Endothelial cell of umbilical vein (primary cell): ENCODE data around the gene URI1. TPM values are rescaled to one million over a fixed set of nuclear protein-coding genes. Genes with fewer than 3 reads are reported as not detected.

Experiments
- BruUV-seq: library from RNA; stranded (reverse); fragments of 400-500 nt; replicated peaks from 2 replicates; lab custom pipeline; 2021; lab: Mats Ljungman, UMichigan
- CTCF ChIA-PET: fragments of 300-600, 350-600 bp; sonication (Branson Sonifier 250); formaldehyde crosslinking; loops from one replicate; lab custom pipeline; 2021; ENCODE audit warnings: antibody characterized with exemption, inconsistent platforms; lab: Charles Lee
- POLR2A ChIA-PET: fragments of 300-600, 350-600 bp; sonication (Branson Sonifier 250); formaldehyde crosslinking; loops from one replicate; lab custom pipeline; 2021; ENCODE audit warnings: antibody characterized with exemption, inconsistent platforms; lab: Charles Lee
- DNase-seq: peaks from one replicate; pipeline ENCODE4 v3.0.0-alpha.2; 2011; ENCODE audit warnings: low read depth, low spot score
- FAIRE-seq: peaks from 2 replicates; lab custom pipeline; 2011; peaks lifted over from hg19 to GRCh38; lab: Jason Lieb, UNC
- H2AFZ ChIP-seq: 2 replicates; pipeline ENCODE4 v1.6.0; 2012; ENCODE audit warnings: low read depth, low read length, control low read depth, inconsistent platforms
- H3K27ac ChIP-seq: 2 replicates; pipeline ENCODE4 v1.5.1; 2011; ENCODE audit warnings: low read depth, mild to moderate bottlenecking, control low read depth, low read length, moderate library complexity; ENCODE audit not compliant: insufficient read depth
- H3K27me3 ChIP-seq, 2 experiments: 2 replicates each; pipeline versions ENCODE4 v1.6.0 to v1.6.1; 2011; ENCODE audit warnings: low read length in 2 of 2, mixed read lengths in 1 of 2; ENCODE audit not compliant: control insufficient read depth in 2 of 2, insufficient read depth in 2 of 2
- H3K36me3 ChIP-seq, 2 experiments: 2 replicates in 1 of 2; 3 replicates in 1 of 2; pipeline ENCODE4 v1.5.1; 2011; ENCODE audit warnings: low read length in 2 of 2, mild to moderate bottlenecking in 1 of 2, moderate library complexity in 1 of 2; ENCODE audit not compliant: control insufficient read depth in 2 of 2, insufficient read depth in 2 of 2; ENCODE audit errors: extremely low read depth in 1 of 2
- H3K4me1 ChIP-seq: 3 replicates; pipeline ENCODE4 v1.5.1; 2011; ENCODE audit warnings: mild to moderate bottlenecking, low read length; ENCODE audit not compliant: control insufficient read depth, insufficient read depth; ENCODE audit errors: extremely low read depth
- H3K4me2 ChIP-seq: 2 replicates; pipeline ENCODE4 v1.6.1; 2011; ENCODE audit warnings: low read length, control low read depth, mixed read lengths; ENCODE audit not compliant: insufficient read depth
- H3K4me3 ChIP-seq, 3 experiments: fragments of 200-600 bp in 1 of 3; sonication (generic), shearing (Covaris generic) in 1 of 3; replicated peaks in 1 of 3; 2 replicates each; pipeline ENCODE4 v1.5.1; 2011 to 2016; ENCODE audit warnings: control low read depth in 3 of 3, low read length in 3 of 3, mild to moderate bottlenecking in 2 of 3, inconsistent platforms in 1 of 3, low read depth in 1 of 3, moderate library complexity in 1 of 3; ENCODE audit not compliant: insufficient read depth in 1 of 3
- H3K79me2 ChIP-seq: 2 replicates; pipeline ENCODE4 v1.6.0; 2012; ENCODE audit warnings: low read length, inconsistent platforms; ENCODE audit not compliant: control insufficient read depth, insufficient read depth
- H3K9ac ChIP-seq: replicated peaks from 2 replicates; pipeline ENCODE3; 2011; ENCODE audit warnings: low read length, control low read depth; ENCODE audit not compliant: insufficient read depth; ENCODE audit errors: extremely low read depth
- H3K9me1 ChIP-seq: replicated peaks from 3 replicates; pipeline ENCODE4 v1.6.0; 2011; ENCODE audit warnings: mild to moderate bottlenecking, low read length; ENCODE audit not compliant: control insufficient read depth, insufficient read depth; ENCODE audit errors: extremely low read depth
- H3K9me3 ChIP-seq: replicated peaks from 2 replicates; pipeline ENCODE4 v1.5.1; 2012; ENCODE audit warnings: low read length, inconsistent platforms; ENCODE audit not compliant: control insufficient read depth, insufficient read depth
- H4K20me1 ChIP-seq: replicated peaks from 2 replicates; pipeline ENCODE3; 2011; ENCODE audit warnings: mild to moderate bottlenecking, low read length; ENCODE audit not compliant: control insufficient read depth, insufficient read depth; ENCODE audit errors: extremely low read depth
- CTCF ChIP-seq, 2 donors: IDR thresholded peaks; 1 replicate in 1 of 2; 2 replicates in 1 of 2; pipeline ENCODE4 v1.5.1; 2011; ENCODE audit warnings: low read length in 2 of 2, mild to moderate bottlenecking in 2 of 2, moderate library complexity in 2 of 2, control low read depth in 1 of 2, inconsistent platforms in 1 of 2, low read depth in 1 of 2; ENCODE audit not compliant: insufficient read depth in 1 of 2; ENCODE audit errors: extremely low read depth in 1 of 2
- EZH2 ChIP-seq: IDR thresholded peaks from 2 replicates; pipeline ENCODE4 v1.6.1; 2012; ENCODE audit warnings: borderline replicate concordance, low read depth, mild to moderate bottlenecking, moderate library complexity, low read length, inconsistent platforms; ENCODE audit not compliant: severe bottlenecking
- FOS ChIP-seq: IDR thresholded peaks from 2 replicates; pipeline ENCODE4 v1.6.1; 2011; ENCODE audit warnings: mild to moderate bottlenecking, low read length, moderate library complexity, borderline replicate concordance; ENCODE audit not compliant: insufficient read depth
- GATA2 ChIP-seq: IDR thresholded peaks from 2 replicates; pipeline ENCODE4 v1.7.0; 2011; ENCODE audit warnings: low read depth, mild to moderate bottlenecking, moderate library complexity, mixed read lengths, low read length; ENCODE audit not compliant: insufficient read length, insufficient read depth
- JUN ChIP-seq: IDR thresholded peaks from 2 replicates; pipeline ENCODE4 v1.6.1; 2011; ENCODE audit warnings: borderline replicate concordance, low read depth; ENCODE audit not compliant: insufficient read length, insufficient read depth
- MAX ChIP-seq: IDR thresholded peaks from 2 replicates; pipeline ENCODE4 v1.6.1; 2011; ENCODE audit not compliant: insufficient read depth, insufficient read length
- MYC ChIP-seq: IDR thresholded peaks from one replicate; pipeline ENCODE4 v1.6.1; 2011; ENCODE audit warnings: mild to moderate bottlenecking, low read depth, low read length
- POLR2A ChIP-seq: IDR thresholded peaks from 2 replicates; pipeline ENCODE4 v1.6.1; 2012; ENCODE audit warnings: low read depth, mild to moderate bottlenecking, control low read depth, low read length
- POLR2AphosphoS5 ChIP-seq: IDR thresholded peaks from 2 replicates; pipeline ENCODE4 v1.6.1; 2012; ENCODE audit warnings: low read depth, mild to moderate bottlenecking, control low read depth, low read length, moderate library complexity; ENCODE audit not compliant: insufficient read depth
- dilution Hi-C: fragments of 300-500 bp; cut with MboI; formaldehyde crosslinking; loops from one replicate; pipeline ENCODE4 v1.15.0; 2019; ENCODE audit warnings: low sequenced_read_pairs; ENCODE audit not compliant: extremely low pct_ligation_motif_present
- intact Hi-C: fragments of 100-400 bp; cut with micrococcal nuclease; formaldehyde crosslinking; loops from one replicate; pipeline ENCODE4 v1.10.0; 2022
- polyA plus RNA-seq, 4 experiments: library from polyadenylated mRNA; depleted of rRNA in 3 of 4; stranded (reverse) in 3 of 4; unstranded in 1 of 4; fragments of >200 nt; gene quantifications; 2 replicates each; pipeline versions ENCODE4 v1.2.1 to v1.2.3, GENCODE V29; 2011 to 2012; ENCODE audit warnings: missing spikeins in 1 of 4
- total RNA-seq: library from RNA; stranded (reverse); gene quantifications from 2 replicates; pipeline ENCODE4 v1.2.3, GENCODE V29; 2021

URI1 gene
- total and polyA plus RNA-seq, 2 donors (not counting 3 experiments of a cell fraction or from before 2014, with no cell fraction given) = 12.8 to 28.9 TPM

DNA sequence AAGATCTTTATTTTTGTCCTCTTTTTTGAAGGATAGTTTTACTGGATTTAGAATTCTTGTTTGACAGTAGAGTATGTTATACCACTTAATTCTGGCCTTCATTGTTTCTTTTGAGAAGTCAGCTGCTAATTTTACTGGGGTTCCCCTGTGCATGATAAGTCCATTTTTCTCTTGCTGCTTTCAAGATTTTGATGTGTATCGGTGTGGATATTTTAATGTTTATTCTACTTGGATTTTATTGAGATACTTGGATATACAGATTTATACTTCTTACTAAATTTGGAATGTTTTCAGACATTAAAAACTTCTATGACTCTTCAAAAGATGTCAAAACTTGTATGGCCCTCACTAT, 86.9 kb downstream of the URI1 start:
- H3K9me1 ChIP-seq = no peaks in the 10 kb centered on the region
- H3K4me2 ChIP-seq = no peak overlapping the region
- no peaks in the 10 kb centered on the region for H4K20me1 ChIP-seq
- no peak for DNase-seq
- no peaks in the 10 kb centered on the region for H3K9me3 ChIP-seq
- no peak overlapping the region for H2AFZ ChIP-seq
- ChIA-PET POLR2A (no interaction called here), CTCF (no interaction called here)
- TF ChIP-seq GATA2 (no peak), POLR2AphosphoS5 (no peak), CTCF (IDR thresholded peaks at IDR 0.05; ENCODE audit: extremely low read depth in 1 of 2, insufficient read depth in 1 of 2, low read depth in 1 of 2, low read length in 2 of 2) (no peak), MAX (no peak), FOS (no peak), JUN (no peak), MYC (no peak), EZH2 (no peak), POLR2A (no peak)
- H3K4me1 ChIP-seq = peaks cover 3% of the 10 kb centered on the region
- H3K79me2 ChIP-seq = no peaks in the 10 kb centered on the region
- H3K27ac ChIP-seq = no peak overlapping the region
- FAIRE-seq = no peak
- no peaks in the 10 kb centered on the region for H3K36me3 ChIP-seq
- BruUV-seq = no TSS peak
- dilution Hi-C loops (no loop called here), intact Hi-C loops (no loop called here)
- H3K9ac ChIP-seq = no peak overlapping the region
- H3K4me3 ChIP-seq = no peak overlapping the region
- no peaks in the 10 kb centered on the region for H3K27me3 ChIP-seq
